Measurements from ENCODE around the gene HSF2. TPM values are rescaled to one million over a fixed set of nuclear protein-coding genes. Genes with fewer than 3 reads are reported as not detected.

Gene HSF2
- total RNA-seq, 4 donors from 2014 or later = 14.0 to 28.8 (median 20.1) TPM

GRCh38 chr6:122389704-122390372 is 9.6 kb upstream of the HSF2 start:
- peaks cover 5% of the 10 kb centered on the region for H3K27me3 ChIP-seq
- no peaks in the 10 kb centered on the region for H3K4me1 ChIP-seq
- no peak for TF ChIP-seq POLR2A (IDR thresholded peaks at IDR 0.05)
- TF ChIP-seq CTCF (IDR thresholded peaks at IDR 0.05) = no peak
- H3K4me3 ChIP-seq (replicated peaks in 1 of 3) = no peak overlapping the region
- intact Hi-C loops (cut with DNase I) = no loop called here
- no peaks in the 10 kb centered on the region for H3K9me3 ChIP-seq
- no peak for DNase-seq
- H3K36me3 ChIP-seq = no peaks in the 10 kb centered on the region
- no peak overlapping the region for H3K27ac ChIP-seq
- WGBS, 2 donors = 68 to 74% methylated on average over 4 of the region's 4 CpGs

- TF ChIP-seq POLR2A (IDR thresholded peaks at IDR 0.05) (no peak), CTCF (IDR thresholded peaks at IDR 0.05) (no peak)
- H3K4me1 ChIP-seq = no peaks in the 10 kb centered on the region
- no peaks in the 10 kb centered on the region for H3K9me3 ChIP-seq
- H3K4me3 ChIP-seq (replicated peaks in 1 of 3) = no peak overlapping the region
- no peak overlapping the region for H3K27ac ChIP-seq
- no peak for DNase-seq
- no peaks in the 10 kb centered on the region for H3K36me3 ChIP-seq
- WGBS, 2 donors = 77 to 78% methylated on average over 6 of the region's 6 CpGs
- H3K27me3 ChIP-seq = peaks cover 5% of the 10 kb centered on the region
- intact Hi-C loops (cut with DNase I) = no loop called here
Measured at GRCh38 chr6:122392564-122393350, 6.7 kb upstream of the HSF2 start.

- no peaks in the 10 kb centered on the region for H3K36me3 ChIP-seq
- no peaks in the 10 kb centered on the region for H3K4me1 ChIP-seq
- intact Hi-C loops (cut with DNase I) = no loop called here
- WGBS, 2 donors = 62 to 74% methylated on average over 8 of the region's 8 CpGs
- DNase-seq = no peak
- H3K9me3 ChIP-seq = no peaks in the 10 kb centered on the region
- TF ChIP-seq POLR2A (IDR thresholded peaks at IDR 0.05) = no peak
- TF ChIP-seq CTCF (IDR thresholded peaks at IDR 0.05) = no peak
- peaks cover 5% of the 10 kb centered on the region for H3K27me3 ChIP-seq
- H3K4me3 ChIP-seq (replicated peaks in 1 of 3) = no peak overlapping the region
- no peak overlapping the region for H3K27ac ChIP-seq
Measured at GRCh38 chr6:122393351-122393896, 6.0 kb upstream of the HSF2 start.

GRCh38 chr6:122394016-122394415 is 5.4 kb upstream of the HSF2 start:
- peaks cover 5% of the 10 kb centered on the region for H3K27me3 ChIP-seq
- TF ChIP-seq CTCF (IDR thresholded peaks at IDR 0.05) = no peak
- no peak for TF ChIP-seq POLR2A (IDR thresholded peaks at IDR 0.05)
- H3K4me1 ChIP-seq = no peaks in the 10 kb centered on the region
- H3K4me3 ChIP-seq (replicated peaks in 1 of 3) = no peak overlapping the region
- intact Hi-C loops (cut with DNase I) = no loop called here
- no peaks in the 10 kb centered on the region for H3K36me3 ChIP-seq
- no peaks in the 10 kb centered on the region for H3K9me3 ChIP-seq
- 84% methylated on average over 5 of the region's 5 CpGs for WGBS, 2 donors
- no peak overlapping the region for H3K27ac ChIP-seq
- no peak for DNase-seq

- peak overlapping the region; percentile 47 to 68 (median 56) for H3K27ac ChIP-seq
- no peaks in the 10 kb centered on the region for H3K27me3 ChIP-seq
- H3K9me3 ChIP-seq = no peaks in the 10 kb centered on the region
- WGBS, 2 donors = 0 to 3% methylated on average over 2 of the region's 2 CpGs
- no peak for DNase-seq
- TF ChIP-seq POLR2A (IDR thresholded peaks at IDR 0.05) (no peak), CTCF (IDR thresholded peaks at IDR 0.05) (no peak)
- H3K4me3 ChIP-seq (replicated peaks in 1 of 3) = no peak overlapping the region
- intact Hi-C loops (cut with DNase I) = no loop called here
- peaks cover 0 to 11% of the 10 kb centered on the region in 2 donors for H3K4me1 ChIP-seq
- no peaks in the 10 kb centered on the region for H3K36me3 ChIP-seq
Measured at GRCh38 chr6:122399055-122399347, 451 bp upstream of the HSF2 start.

All from thyroid gland (tissue), 4 donors.